GM19438 (cell line): ENCODE measurements around the gene LRP5.

Experiments
- ATAC-seq: cut with Tn5 transposase; IDR thresholded peaks from one replicate; pipeline ENCODE4 v1.9.1; 2021; ENCODE audit warnings: low read depth; ENCODE audit not compliant: unreplicated experiment

Gene LRP5

GRCh38 chr11:68312117-68312779 lies at the start of gene LRP5:
Gene LRP5 (plus strand): TSS chr11:68312591. CDS start chr11:68312715, 124 bp downstream.
- no peak for ATAC-seq

GRCh38 chr11:68263444-68264035 lies 48.9 kb upstream of the LRP5 start:
- no peak for ATAC-seq

GRCh38 chr11:68264244-68264643 lies 48.1 kb upstream of the LRP5 start:
- no peak for ATAC-seq

GRCh38 chr11:68264741-68265540 lies 47.5 kb upstream of the LRP5 start:
- no peak for ATAC-seq

GRCh38 chr11:68266121-68266891 lies 46.1 kb upstream of the LRP5 start:
- ATAC-seq = no peak

GRCh38 chr11:68266936-68267880 lies 45.2 kb upstream of the LRP5 start:
- no peak for ATAC-seq

- ATAC-seq = no peak
Measured at GRCh38 chr11:68267881-68268240, 44.5 kb upstream of the LRP5 start.

- ATAC-seq = no peak
Measured at GRCh38 chr11:68269414-68270081, 42.8 kb upstream of the LRP5 start.

- ATAC-seq = no peak
Measured at GRCh38 chr11:68270196-68271022, 42.0 kb upstream of the LRP5 start.

GRCh38 chr11:68271023-68271780 lies 41.2 kb upstream of the LRP5 start:
- peak; percentile 24 for ATAC-seq

GRCh38 chr11:68271781-68272608 lies 40.4 kb upstream of the LRP5 start, which contains the start of gene C11orf24:
Gene C11orf24 (minus strand): TSS chr11:68271973. CDS start chr11:68263767, 8,206 bp downstream.
- ATAC-seq = peak; percentile 70

GRCh38 chr11:68273026-68273738 lies 39.2 kb upstream of the LRP5 start:
- ATAC-seq = no peak

GRCh38 chr11:68274306-68274705 lies 38.1 kb upstream of the LRP5 start:
- ATAC-seq = no peak

- ATAC-seq = no peak
Measured at GRCh38 chr11:68275721-68276507, 36.5 kb upstream of the LRP5 start.

GRCh38 chr11:68276861-68277260 lies 35.5 kb upstream of the LRP5 start:
- ATAC-seq = no peak
